Endothelial cell of umbilical vein (primary cell): ENCODE measurements around the gene NRARP. TPM values are rescaled to one million over a fixed set of nuclear protein-coding genes. Genes with fewer than 3 reads are reported as not detected.
A peak's percentile ranks its signal among the peaks of the same experiment; 100 is the strongest.

ENCODE experiments used
- BruUV-seq: library from RNA; stranded (reverse); fragments of 400-500 nt; replicated peaks from 2 replicates; lab custom pipeline; 2021; lab: Mats Ljungman, UMichigan
- CTCF ChIA-PET: fragments of 300-600, 350-600 bp; sonication (Branson Sonifier 250); formaldehyde crosslinking; loops from one replicate; lab custom pipeline; 2021; ENCODE audit warnings: antibody characterized with exemption, inconsistent platforms; lab: Charles Lee
- POLR2A ChIA-PET: fragments of 300-600, 350-600 bp; sonication (Branson Sonifier 250); formaldehyde crosslinking; loops from one replicate; lab custom pipeline; 2021; ENCODE audit warnings: antibody characterized with exemption, inconsistent platforms; lab: Charles Lee
- DNase-seq: peaks from one replicate; pipeline ENCODE4 v3.0.0-alpha.2; 2011; ENCODE audit warnings: low read depth, low spot score
- FAIRE-seq: peaks from 2 replicates; lab custom pipeline; 2011; peaks lifted over from hg19 to GRCh38; lab: Jason Lieb, UNC
- H2AFZ ChIP-seq: 2 replicates; pipeline ENCODE4 v1.6.0; 2012; ENCODE audit warnings: low read depth, low read length, control low read depth, inconsistent platforms
- H3K27ac ChIP-seq: 2 replicates; pipeline ENCODE4 v1.5.1; 2011; ENCODE audit warnings: low read depth, mild to moderate bottlenecking, control low read depth, low read length, moderate library complexity; ENCODE audit not compliant: insufficient read depth
- H3K27me3 ChIP-seq, 2 experiments: 2 replicates each; pipeline versions ENCODE4 v1.6.0 to v1.6.1; 2011; ENCODE audit warnings: low read length in 2 of 2, mixed read lengths in 1 of 2; ENCODE audit not compliant: control insufficient read depth in 2 of 2, insufficient read depth in 2 of 2
- H3K36me3 ChIP-seq, 2 experiments: 2 replicates in 1 of 2; 3 replicates in 1 of 2; pipeline ENCODE4 v1.5.1; 2011; ENCODE audit warnings: low read length in 2 of 2, mild to moderate bottlenecking in 1 of 2, moderate library complexity in 1 of 2; ENCODE audit not compliant: control insufficient read depth in 2 of 2, insufficient read depth in 2 of 2; ENCODE audit errors: extremely low read depth in 1 of 2
- H3K4me1 ChIP-seq: 3 replicates; pipeline ENCODE4 v1.5.1; 2011; ENCODE audit warnings: mild to moderate bottlenecking, low read length; ENCODE audit not compliant: control insufficient read depth, insufficient read depth; ENCODE audit errors: extremely low read depth
- H3K4me2 ChIP-seq: 2 replicates; pipeline ENCODE4 v1.6.1; 2011; ENCODE audit warnings: low read length, control low read depth, mixed read lengths; ENCODE audit not compliant: insufficient read depth
- H3K4me3 ChIP-seq, 3 experiments: fragments of 200-600 bp in 1 of 3; sonication (generic), shearing (Covaris generic) in 1 of 3; replicated peaks in 1 of 3; 2 replicates each; pipeline ENCODE4 v1.5.1; 2011 to 2016; ENCODE audit warnings: control low read depth in 3 of 3, low read length in 3 of 3, mild to moderate bottlenecking in 2 of 3, inconsistent platforms in 1 of 3, low read depth in 1 of 3, moderate library complexity in 1 of 3; ENCODE audit not compliant: insufficient read depth in 1 of 3
- H3K79me2 ChIP-seq: 2 replicates; pipeline ENCODE4 v1.6.0; 2012; ENCODE audit warnings: low read length, inconsistent platforms; ENCODE audit not compliant: control insufficient read depth, insufficient read depth
- H3K9ac ChIP-seq: replicated peaks from 2 replicates; pipeline ENCODE3; 2011; ENCODE audit warnings: low read length, control low read depth; ENCODE audit not compliant: insufficient read depth; ENCODE audit errors: extremely low read depth
- H3K9me1 ChIP-seq: replicated peaks from 3 replicates; pipeline ENCODE4 v1.6.0; 2011; ENCODE audit warnings: mild to moderate bottlenecking, low read length; ENCODE audit not compliant: control insufficient read depth, insufficient read depth; ENCODE audit errors: extremely low read depth
- H3K9me3 ChIP-seq: replicated peaks from 2 replicates; pipeline ENCODE4 v1.5.1; 2012; ENCODE audit warnings: low read length, inconsistent platforms; ENCODE audit not compliant: control insufficient read depth, insufficient read depth
- H4K20me1 ChIP-seq: replicated peaks from 2 replicates; pipeline ENCODE3; 2011; ENCODE audit warnings: mild to moderate bottlenecking, low read length; ENCODE audit not compliant: control insufficient read depth, insufficient read depth; ENCODE audit errors: extremely low read depth
- CTCF ChIP-seq, 2 donors: IDR thresholded peaks; 1 replicate in 1 of 2; 2 replicates in 1 of 2; pipeline ENCODE4 v1.5.1; 2011; ENCODE audit warnings: low read length in 2 of 2, mild to moderate bottlenecking in 2 of 2, moderate library complexity in 2 of 2, control low read depth in 1 of 2, inconsistent platforms in 1 of 2, low read depth in 1 of 2; ENCODE audit not compliant: insufficient read depth in 1 of 2; ENCODE audit errors: extremely low read depth in 1 of 2
- MAX ChIP-seq: IDR thresholded peaks from 2 replicates; pipeline ENCODE4 v1.6.1; 2011; ENCODE audit not compliant: insufficient read depth, insufficient read length
- POLR2AphosphoS5 ChIP-seq: IDR thresholded peaks from 2 replicates; pipeline ENCODE4 v1.6.1; 2012; ENCODE audit warnings: low read depth, mild to moderate bottlenecking, control low read depth, low read length, moderate library complexity; ENCODE audit not compliant: insufficient read depth
- dilution Hi-C: fragments of 300-500 bp; cut with MboI; formaldehyde crosslinking; loops from one replicate; pipeline ENCODE4 v1.15.0; 2019; ENCODE audit warnings: low sequenced_read_pairs; ENCODE audit not compliant: extremely low pct_ligation_motif_present
- intact Hi-C: fragments of 100-400 bp; cut with micrococcal nuclease; formaldehyde crosslinking; loops from one replicate; pipeline ENCODE4 v1.10.0; 2022
- polyA plus RNA-seq, 4 experiments: library from polyadenylated mRNA; depleted of rRNA in 3 of 4; stranded (reverse) in 3 of 4; unstranded in 1 of 4; fragments of >200 nt; gene quantifications; 2 replicates each; pipeline versions ENCODE4 v1.2.1 to v1.2.3, GENCODE V29; 2011 to 2012; ENCODE audit warnings: missing spikeins in 1 of 4
- total RNA-seq: library from RNA; stranded (reverse); gene quantifications from 2 replicates; pipeline ENCODE4 v1.2.3, GENCODE V29; 2021

NRARP gene
- total and polyA plus RNA-seq, 2 donors (not counting 3 experiments of a cell fraction or from before 2014, with no cell fraction given) = 50.0 to 72.9 TPM

GRCh38 chr9:137286975-137287383 is 15.1 kb downstream of the NRARP start:
- Histone ChIP-seq H3K4me2 (no peak overlapping the region), H3K79me2 (no peaks in the 10 kb centered on the region), H3K9me1 (no peaks in the 10 kb centered on the region), H3K9me3 (no peaks in the 10 kb centered on the region), H3K4me3 (no peak overlapping the region), H4K20me1 (no peaks in the 10 kb centered on the region), H3K27me3 (no peaks in the 10 kb centered on the region), H3K27ac (no peak overlapping the region), H2AFZ (no peak overlapping the region), H3K9ac (no peak overlapping the region), H3K36me3 (no peaks in the 10 kb centered on the region), H3K4me1 (peaks cover 4% of the 10 kb centered on the region)
- dilution Hi-C loops = no loop called here
- peak; percentile 87 for FAIRE-seq
- DNase-seq = peak; percentile 79
- ChIA-PET POLR2A (interaction anchor here (0.7 to 1.1 kb wide), 2 partner anchors 10 to 15 kb away, joined by 4 to 5 read pairs; partner anchors contain the start of genes NRARP and TOR4A), CTCF (interaction anchor here (0.6 to 1.9 kb wide), 32 partner anchors 9 to 265 kb away, joined by 3 to 42 read pairs (median 5); partner anchors contain the start of genes ENTPD8, EXD3, MRPL41 and NOXA1)
- BruUV-seq = no TSS peak
- intact Hi-C loops = loop anchor here (1.0 kb wide), 2 partner anchors 158 to 239 kb away; no protein-coding TSS in a partner anchor
- TF ChIP-seq CTCF (IDR thresholded peaks at IDR 0.05; ENCODE audit: extremely low read depth in 1 of 2, insufficient read depth in 1 of 2, low read depth in 1 of 2, low read length in 2 of 2) (peak; percentile 65 to 86), POLR2AphosphoS5 (no peak), MAX (peak; percentile 77)
